ENCODE results near the gene THOC6. TPM values are rescaled to one million over a fixed set of nuclear protein-coding genes. Genes with fewer than 3 reads are reported as not detected.

The THOC6 gene
- total RNA-seq, 2 experiments from 2014 or later, result 12.0 to 12.9 TPM

DNA sequence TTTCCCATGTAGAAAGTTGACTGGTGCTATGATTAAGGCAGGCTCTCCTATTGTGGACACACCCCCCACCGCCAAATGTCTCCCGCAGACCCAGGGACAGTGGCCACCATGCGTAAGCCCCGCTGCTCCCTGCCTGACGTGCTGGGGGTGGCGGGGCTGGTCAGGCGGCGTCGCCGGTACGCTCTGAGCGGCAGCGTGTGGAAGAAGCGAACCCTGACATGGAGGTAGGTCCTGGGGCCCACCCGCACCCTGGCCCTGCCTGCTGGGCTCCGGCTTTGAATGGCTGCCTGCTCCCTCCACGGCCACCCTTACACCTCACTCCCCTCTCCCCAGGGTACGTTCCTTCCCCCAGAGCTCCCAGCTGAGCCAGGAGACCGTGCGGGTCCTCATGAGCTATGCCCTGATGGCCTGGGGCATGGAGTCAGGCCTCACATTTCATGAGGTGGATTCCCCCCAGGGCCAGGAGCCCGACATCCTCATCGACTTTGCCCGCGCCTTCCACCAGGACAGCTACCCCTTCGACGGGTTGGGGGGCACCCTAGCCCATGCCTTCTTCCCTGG is 26.2 kb downstream of the THOC6 start:
- Mint-ChIP-seq H3K4me3 (no peak overlapping the region), H3K4me1 (ENCODE audit: low read depth) (peaks cover 35% of the 10 kb centered on the region), H3K9me3 (no peaks in the 10 kb centered on the region), H3K27ac (no peak overlapping the region), H3K27me3 (peaks cover 14% of the 10 kb centered on the region), H3K36me3 (ENCODE audit: low read depth) (peaks cover 18% of the 10 kb centered on the region)
- TF ChIP-seq, protein P1, sequence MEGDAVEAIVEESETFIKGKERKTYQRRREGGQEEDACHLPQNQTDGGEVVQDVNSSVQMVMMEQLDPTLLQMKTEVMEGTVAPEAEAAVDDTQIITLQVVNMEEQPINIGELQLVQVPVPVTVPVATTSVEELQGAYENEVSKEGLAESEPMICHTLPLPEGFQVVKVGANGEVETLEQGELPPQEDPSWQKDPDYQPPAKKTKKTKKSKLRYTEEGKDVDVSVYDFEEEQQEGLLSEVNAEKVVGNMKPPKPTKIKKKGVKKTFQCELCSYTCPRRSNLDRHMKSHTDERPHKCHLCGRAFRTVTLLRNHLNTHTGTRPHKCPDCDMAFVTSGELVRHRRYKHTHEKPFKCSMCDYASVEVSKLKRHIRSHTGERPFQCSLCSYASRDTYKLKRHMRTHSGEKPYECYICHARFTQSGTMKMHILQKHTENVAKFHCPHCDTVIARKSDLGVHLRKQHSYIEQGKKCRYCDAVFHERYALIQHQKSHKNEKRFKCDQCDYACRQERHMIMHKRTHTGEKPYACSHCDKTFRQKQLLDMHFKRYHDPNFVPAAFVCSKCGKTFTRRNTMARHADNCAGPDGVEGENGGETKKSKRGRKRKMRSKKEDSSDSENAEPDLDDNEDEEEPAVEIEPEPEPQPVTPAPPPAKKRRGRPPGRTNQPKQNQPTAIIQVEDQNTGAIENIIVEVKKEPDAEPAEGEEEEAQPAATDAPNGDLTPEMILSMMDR (IDR thresholded peaks at IDR 0.05), result no peak
- peaks cover 0 to 6% of the 10 kb centered on the region in 2 experiments for H3K9me3 ChIP-seq (ENCODE audit: control insufficient read depth in 1 of 2, insufficient read depth in 1 of 2, low read length in 2 of 2)
- ChIA-PET CTCF (interaction anchor here (1.0 to 1.4 kb wide), 2 partner anchors 22 to 80 kb away, joined by 4 to 5 read pairs; no protein-coding TSS in a partner anchor), POLR2A (no interaction called here)
- H3K27me3 ChIP-seq (ENCODE audit: control insufficient read depth in 1 of 2, insufficient read depth in 2 of 2, low read length in 2 of 2), result peaks cover 17 to 20% of the 10 kb centered on the region in 2 experiments
- intact Hi-C loops (cut with DNase I, micrococcal nuclease), result no loop called here
- H3K36me3 ChIP-seq (ENCODE audit: insufficient read depth, low read length), result no peaks in the 10 kb centered on the region
- H3K4me1 ChIP-seq (ENCODE audit: insufficient read depth, low read length), result peaks cover 37% of the 10 kb centered on the region
- H3K4me3 ChIP-seq (ENCODE audit: low read length), result no peak overlapping the region
- no peak overlapping the region for H3K27ac ChIP-seq (ENCODE audit: low read depth in 1 of 2, low read length in 2 of 2)
- ATAC-seq (ENCODE audit: poor library complexity) (no peak), DNase-seq (no peak)

DNA sequence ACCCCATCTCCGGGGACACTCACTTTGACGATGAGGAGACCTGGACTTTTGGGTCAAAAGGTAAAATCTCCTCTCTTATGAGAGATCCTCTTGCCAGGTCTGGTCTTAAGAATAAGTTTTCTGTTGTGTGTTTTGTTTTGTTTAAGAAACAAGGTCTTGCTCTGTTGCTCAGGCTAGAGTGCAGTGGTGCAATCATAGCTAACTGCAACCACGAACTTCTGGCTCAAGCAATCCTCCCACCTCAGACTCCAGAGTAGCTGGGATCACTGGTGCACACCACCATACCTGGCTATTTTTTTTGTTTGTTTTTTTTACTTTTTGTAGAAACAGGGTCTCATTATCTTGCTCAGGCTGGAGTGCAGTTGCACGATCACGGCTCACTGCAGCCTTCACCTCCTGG is 26.7 kb downstream of the THOC6 start:
- Mint-ChIP-seq H3K9me3 (no peaks in the 10 kb centered on the region), H3K36me3 (ENCODE audit: low read depth) (peaks cover 22% of the 10 kb centered on the region), H3K4me3 (no peak overlapping the region), H3K27ac (no peak overlapping the region), H3K27me3 (peaks cover 9% of the 10 kb centered on the region), H3K4me1 (ENCODE audit: low read depth) (peaks cover 35% of the 10 kb centered on the region)
- peaks cover 37% of the 10 kb centered on the region for H3K4me1 ChIP-seq (ENCODE audit: insufficient read depth, low read length)
- TF ChIP-seq, protein P1 (IDR thresholded peaks at IDR 0.05), result no peak
- H3K36me3 ChIP-seq (ENCODE audit: insufficient read depth, low read length), result no peaks in the 10 kb centered on the region
- intact Hi-C loops (cut with DNase I, micrococcal nuclease), result no loop called here
- POLR2A ChIA-PET, result no interaction called here
- H3K27ac ChIP-seq (ENCODE audit: low read depth in 1 of 2, low read length in 2 of 2), result no peak overlapping the region
- H3K9me3 ChIP-seq (ENCODE audit: control insufficient read depth in 1 of 2, insufficient read depth in 1 of 2, low read length in 2 of 2), result peaks cover 0 to 6% of the 10 kb centered on the region in 2 experiments
- H3K4me3 ChIP-seq (ENCODE audit: low read length), result no peak overlapping the region
- CTCF ChIA-PET, result interaction anchor here (1.0 to 1.4 kb wide), 2 partner anchors 22 to 79 kb away, joined by 4 to 5 read pairs; no protein-coding TSS in a partner anchor
- DNase-seq (no peak), ATAC-seq (ENCODE audit: poor library complexity) (no peak)
- peaks cover 13 to 17% of the 10 kb centered on the region in 2 experiments for H3K27me3 ChIP-seq (ENCODE audit: control insufficient read depth in 1 of 2, insufficient read depth in 2 of 2, low read length in 2 of 2)

DNA sequence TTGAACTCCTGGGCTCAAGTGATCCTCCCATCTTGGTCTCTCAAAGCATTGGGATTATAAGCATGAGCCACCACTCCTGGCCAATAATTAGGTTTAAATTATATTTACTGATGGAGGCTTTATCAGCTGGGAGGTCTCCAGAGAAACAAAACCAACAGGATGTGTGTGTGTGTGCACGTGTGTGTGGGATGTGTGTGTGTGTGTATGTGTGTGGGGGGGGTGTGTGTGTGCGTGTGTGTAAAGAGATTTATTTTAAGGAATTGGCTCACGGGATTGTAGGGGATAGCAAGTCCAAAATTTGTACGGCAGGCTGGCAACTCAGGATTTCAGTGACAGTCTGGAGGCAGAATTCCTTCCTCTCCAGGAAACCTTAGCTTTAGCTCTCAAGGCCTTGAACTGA is 27.2 kb downstream of the THOC6 start:
- no peaks in the 10 kb centered on the region for H3K9me3 Mint-ChIP-seq
- no peak overlapping the region for H3K27ac ChIP-seq (ENCODE audit: low read depth in 1 of 2, low read length in 2 of 2)
- no peak for ATAC-seq (ENCODE audit: poor library complexity)
- peaks cover 9 to 13% of the 10 kb centered on the region in 2 experiments for H3K27me3 ChIP-seq (ENCODE audit: control insufficient read depth in 1 of 2, insufficient read depth in 2 of 2, low read length in 2 of 2)
- TF ChIP-seq, protein P1 (IDR thresholded peaks at IDR 0.05), result no peak
- H3K36me3 Mint-ChIP-seq (ENCODE audit: low read depth), result peaks cover 22% of the 10 kb centered on the region
- H3K36me3 ChIP-seq (ENCODE audit: insufficient read depth, low read length), result no peaks in the 10 kb centered on the region
- H3K9me3 ChIP-seq (ENCODE audit: control insufficient read depth in 1 of 2, insufficient read depth in 1 of 2, low read length in 2 of 2), result peaks cover 0 to 6% of the 10 kb centered on the region in 2 experiments
- H3K27ac Mint-ChIP-seq, result no peak overlapping the region
- CTCF ChIA-PET, result interaction anchor here (0.8 to 1.4 kb wide), 4 partner anchors 19 to 79 kb away, joined by 3 to 5 read pairs (median 4); no protein-coding TSS in a partner anchor
- H3K4me1 Mint-ChIP-seq (ENCODE audit: low read depth), result peaks cover 37% of the 10 kb centered on the region
- peaks cover 37% of the 10 kb centered on the region for H3K4me1 ChIP-seq (ENCODE audit: insufficient read depth, low read length)
- no peak for DNase-seq
- H3K27me3 Mint-ChIP-seq, result peaks cover 8% of the 10 kb centered on the region
- POLR2A ChIA-PET, result no interaction called here
- no peak overlapping the region for H3K4me3 Mint-ChIP-seq
- H3K4me3 ChIP-seq (ENCODE audit: low read length), result no peak overlapping the region
- intact Hi-C loops (cut with DNase I, micrococcal nuclease), result no loop called here
